Measurements from ENCODE around the gene FAM20C. TPM values are rescaled to one million over a fixed set of nuclear protein-coding genes. Genes with fewer than 3 reads are reported as not detected.
A peak's percentile ranks its signal among the peaks of the same experiment; 100 is the strongest.
"Not testable (repeated sequence)": the region's sequence is repeated elsewhere in the genome, so short reads cannot be mapped to it uniquely, and the experiment has no call there.

Gene FAM20C
- polyA plus RNA-seq, 5 donors, result 17.4 to 37.9 (median 22.2) TPM

DNA sequence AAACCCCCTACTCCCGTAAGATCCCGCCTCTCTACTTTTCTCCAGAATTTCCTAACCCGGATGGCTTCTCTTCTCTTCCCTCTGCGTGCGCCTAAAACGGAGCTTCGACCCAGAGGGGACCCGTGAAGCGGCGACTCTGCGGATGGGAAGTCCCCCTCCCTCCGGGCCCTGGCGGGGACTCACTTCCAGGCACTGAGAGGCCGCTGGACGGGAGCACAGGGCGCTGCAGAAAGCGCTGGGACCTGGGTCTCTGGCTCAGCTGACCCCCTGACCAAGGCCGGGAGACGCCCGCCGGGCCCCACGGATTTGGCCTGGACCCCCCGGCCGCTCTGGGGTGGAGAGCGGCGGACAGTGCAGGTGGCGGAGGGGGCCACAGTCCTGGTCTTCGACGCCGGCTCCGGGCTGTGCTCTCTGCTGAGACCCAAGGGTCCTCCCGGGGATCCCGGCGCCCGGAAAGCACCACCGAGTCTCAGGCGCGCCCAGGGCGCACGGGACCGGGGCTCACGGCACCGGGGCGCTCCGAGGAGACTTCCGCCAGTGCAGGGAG, 96.9 kb downstream of the FAM20C start:
- no peak for DNase-seq

DNA sequence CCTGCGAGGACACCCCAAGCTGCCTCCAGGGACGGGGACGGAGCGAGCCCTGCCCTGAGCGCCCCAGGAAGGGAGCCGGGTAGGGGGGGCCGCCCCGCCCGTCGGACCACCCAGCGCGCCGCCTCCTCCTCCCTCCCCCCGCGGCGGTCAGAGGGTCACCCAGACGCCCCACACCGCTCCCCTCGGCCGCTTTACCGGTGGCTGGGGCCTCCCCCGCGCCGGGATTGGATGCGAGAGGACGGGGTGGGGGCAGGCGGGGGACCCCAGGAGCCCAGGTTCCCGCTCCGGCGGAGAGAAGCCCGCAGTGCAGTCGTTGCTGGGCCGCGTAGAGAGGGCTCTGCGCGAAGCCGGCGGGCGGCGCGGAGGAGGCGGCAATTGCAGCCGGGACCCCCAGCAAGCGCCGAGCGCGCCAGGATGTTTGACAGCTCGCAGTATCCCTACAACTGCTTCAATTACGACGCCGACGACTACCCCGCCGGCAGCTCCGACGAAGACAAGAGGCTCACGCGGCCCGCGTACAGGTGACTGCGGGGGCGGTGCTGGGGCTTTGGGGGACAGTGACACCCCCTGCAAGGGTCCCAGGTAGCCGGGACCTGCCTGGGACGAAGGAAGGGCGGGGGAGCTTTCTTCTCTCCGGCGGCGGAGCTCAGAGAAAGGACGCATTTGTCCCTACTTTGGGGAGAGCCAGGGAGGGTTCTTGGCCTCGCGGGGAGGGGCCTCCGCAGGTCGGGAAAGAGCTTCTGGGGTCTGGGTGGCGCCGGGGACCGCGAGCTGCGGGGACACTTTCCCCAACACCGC, 97.6 kb downstream of the FAM20C start, which contains the start of gene FOXL3:
Gene FOXL3 (plus strand): TSS at position 415 of the 798 bp plus-strand sequence. CDS start 0 bp downstream, at position 415.
- no peak for DNase-seq

DNA sequence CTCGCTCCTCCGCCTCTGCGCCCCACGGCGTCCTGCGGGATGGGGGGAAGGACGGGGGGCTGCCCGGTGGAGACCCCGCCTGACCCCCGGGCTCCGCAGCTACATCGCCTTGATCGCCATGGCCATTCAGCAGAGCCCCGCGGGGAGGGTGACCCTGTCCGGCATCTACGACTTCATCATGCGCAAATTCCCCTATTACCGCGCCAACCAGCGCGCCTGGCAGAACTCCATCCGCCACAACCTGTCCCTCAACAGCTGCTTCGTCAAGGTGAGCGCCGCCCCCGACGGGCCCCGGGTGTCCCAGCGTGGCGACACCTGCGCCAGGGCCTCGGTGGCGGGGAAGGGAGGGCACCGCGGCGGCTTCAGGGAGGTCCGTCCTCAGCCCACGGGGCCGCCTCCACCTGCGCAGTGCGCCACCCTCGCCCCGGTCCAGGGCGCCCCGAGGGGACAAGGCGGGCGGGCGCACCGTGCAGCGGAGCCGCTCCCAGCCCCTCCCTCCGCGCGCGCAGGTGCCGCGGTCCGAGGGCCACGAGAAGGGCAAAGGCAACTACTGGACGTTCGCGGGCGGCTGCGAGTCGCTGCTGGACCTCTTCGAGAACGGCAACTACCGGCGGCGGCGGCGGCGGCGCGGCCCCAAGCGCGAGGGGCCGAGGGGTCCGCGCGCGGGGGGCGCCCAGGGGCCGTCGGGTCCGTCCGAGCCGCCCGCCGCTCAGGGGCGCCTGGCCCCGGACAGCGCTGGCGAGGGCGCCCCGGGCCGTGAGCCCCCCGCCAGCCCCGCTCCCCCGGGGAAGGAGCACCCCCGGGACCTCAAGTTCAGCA, 98.4 kb downstream of the FAM20C start:
- no peak for DNase-seq

DNA sequence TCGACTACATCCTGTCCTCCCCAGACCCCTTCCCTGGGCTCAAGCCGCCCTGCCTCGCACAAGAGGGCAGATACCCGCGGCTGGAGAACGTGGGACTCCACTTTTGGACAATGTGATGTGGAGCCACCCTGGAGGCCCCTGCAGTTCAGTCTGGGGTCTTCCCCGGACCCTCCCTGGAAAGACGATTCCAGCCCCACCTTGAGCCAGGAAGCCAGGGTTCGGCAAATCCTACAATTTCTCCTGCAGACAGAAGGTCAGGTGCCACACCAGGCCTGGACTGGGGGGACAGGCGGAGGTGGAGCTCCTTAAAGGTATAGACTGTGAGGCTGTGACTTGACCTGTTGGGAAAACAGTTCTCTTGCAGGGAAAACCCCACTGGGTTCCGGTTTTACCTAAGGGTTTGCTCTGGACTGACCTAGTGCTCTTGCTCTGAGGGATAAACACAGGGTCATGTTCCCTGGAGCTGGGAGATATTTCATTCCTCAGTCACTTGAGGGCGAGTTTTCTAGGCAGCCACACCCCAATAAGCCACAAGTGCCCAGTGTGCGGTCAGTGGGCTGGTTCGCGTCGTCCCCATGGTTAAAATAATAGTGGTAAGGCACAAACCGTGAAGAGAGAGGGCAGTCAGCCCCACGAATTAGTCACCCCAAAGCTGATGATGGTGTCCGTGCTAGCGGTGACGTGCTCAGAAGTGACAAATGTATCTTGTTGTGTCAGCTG, 99.2 kb downstream of the FAM20C start:
- no peak for DNase-seq

DNA sequence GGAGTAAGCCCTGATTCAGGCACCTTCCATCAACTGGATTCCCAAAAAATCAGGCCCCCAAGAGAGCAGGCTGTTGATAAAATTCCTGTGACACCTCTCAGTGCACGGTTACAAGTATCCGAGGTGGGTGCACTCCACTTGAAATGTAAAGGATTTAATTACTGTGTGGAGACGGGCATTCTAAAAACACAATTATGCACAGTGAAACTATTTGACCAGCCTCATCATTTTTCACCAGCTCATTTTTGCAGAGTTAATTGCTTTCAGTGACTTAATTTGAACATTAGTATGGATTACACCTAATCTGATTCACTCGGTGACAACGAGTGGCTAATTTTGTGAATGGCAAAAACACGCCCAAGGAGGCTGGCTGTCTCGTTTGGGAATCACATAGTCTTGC, 99.9 kb downstream of the FAM20C start:
- DNase-seq, result no peak

DNA sequence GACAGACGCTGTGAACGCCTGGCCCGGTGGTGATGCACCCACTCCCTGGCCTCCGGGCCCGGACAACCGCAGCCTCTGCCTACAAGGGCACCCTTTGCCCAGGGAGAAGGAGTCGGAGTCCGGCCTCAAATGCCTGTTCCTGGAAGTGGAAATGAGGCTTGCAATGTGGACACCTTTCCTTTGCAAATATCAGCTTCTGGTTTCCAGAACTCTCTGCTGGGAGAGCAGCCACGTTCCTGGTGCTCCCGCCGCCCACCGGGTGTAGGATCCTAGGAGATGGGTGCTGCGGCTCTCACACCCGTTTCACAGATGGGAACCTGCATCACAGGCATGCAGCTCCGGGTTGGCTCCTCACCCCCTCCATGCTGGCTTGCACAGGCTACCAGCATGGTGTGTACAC, 100.5 kb downstream of the FAM20C start:
- no peak for DNase-seq

DNA sequence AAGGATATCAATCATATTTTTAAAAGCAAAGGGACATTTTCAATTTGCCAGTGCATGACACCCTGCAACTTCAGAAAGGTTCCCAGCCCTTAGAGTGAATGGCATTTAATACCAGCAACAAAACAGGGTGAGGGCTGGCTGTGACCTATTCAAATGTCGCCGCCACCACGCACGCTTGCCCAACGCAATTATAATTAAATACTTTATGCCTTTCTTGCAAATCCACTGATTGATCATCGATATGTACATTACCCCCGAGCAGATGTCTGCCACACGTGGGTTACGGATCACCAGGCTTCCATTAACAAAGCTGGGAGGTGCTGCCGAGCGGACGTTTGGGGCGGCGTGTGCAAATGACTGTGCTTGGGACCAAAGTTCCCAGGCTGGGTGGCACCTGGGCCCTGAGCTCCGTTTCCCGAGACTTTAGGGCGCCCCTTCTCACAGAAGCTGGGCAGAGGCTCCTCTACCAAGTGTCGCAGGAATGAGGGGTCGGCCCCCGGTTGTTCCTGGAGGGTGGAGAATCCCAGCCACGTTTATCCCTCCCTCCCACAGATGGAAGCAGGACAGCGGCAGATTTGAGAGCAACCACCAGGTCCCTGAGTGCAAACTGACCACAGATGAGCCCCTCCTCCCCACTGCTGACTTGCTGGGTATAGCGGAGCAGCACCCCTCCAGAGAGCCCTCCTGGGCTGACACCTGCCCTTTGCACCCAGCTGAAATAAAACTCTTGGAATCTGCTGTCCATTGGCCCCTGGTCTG, 101.5 kb downstream of the FAM20C start:
- DNase-seq, result no peak

DNA sequence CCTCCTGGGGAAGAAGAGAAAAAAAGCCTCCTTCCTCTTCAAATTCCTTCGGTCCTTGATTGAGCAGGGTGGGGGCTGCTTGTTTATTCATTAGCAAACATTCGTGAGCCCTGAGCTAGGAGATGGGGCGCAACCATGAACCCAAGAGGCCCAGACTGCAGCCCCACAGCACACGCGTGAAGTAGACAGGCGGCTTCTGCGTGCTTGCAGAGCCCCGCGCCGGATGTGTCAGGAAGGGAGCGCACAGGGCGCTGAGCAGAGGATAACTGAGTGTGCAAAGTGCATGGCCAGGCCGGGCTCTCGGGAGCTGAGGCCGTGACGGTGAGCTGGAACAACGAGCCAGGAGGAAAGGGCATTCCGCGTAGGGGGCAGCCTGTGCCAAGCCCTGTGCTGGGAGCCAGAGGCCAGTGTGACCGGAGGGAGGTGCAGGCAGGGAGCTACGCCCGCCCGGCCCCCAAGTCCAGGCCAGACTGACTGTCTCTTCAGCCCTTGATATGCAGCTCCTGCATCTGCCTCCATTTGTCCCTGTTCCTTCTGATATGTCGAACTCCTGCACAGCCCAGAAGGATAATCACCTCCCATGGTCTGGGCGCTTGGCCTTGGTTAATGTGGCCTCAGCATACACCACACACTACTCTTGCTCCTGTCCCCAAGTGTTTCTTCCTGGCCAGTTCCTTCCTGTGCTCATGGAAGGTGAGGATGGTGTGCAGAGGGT, 102.2 kb downstream of the FAM20C start:
- DNase-seq, result no peak

DNA sequence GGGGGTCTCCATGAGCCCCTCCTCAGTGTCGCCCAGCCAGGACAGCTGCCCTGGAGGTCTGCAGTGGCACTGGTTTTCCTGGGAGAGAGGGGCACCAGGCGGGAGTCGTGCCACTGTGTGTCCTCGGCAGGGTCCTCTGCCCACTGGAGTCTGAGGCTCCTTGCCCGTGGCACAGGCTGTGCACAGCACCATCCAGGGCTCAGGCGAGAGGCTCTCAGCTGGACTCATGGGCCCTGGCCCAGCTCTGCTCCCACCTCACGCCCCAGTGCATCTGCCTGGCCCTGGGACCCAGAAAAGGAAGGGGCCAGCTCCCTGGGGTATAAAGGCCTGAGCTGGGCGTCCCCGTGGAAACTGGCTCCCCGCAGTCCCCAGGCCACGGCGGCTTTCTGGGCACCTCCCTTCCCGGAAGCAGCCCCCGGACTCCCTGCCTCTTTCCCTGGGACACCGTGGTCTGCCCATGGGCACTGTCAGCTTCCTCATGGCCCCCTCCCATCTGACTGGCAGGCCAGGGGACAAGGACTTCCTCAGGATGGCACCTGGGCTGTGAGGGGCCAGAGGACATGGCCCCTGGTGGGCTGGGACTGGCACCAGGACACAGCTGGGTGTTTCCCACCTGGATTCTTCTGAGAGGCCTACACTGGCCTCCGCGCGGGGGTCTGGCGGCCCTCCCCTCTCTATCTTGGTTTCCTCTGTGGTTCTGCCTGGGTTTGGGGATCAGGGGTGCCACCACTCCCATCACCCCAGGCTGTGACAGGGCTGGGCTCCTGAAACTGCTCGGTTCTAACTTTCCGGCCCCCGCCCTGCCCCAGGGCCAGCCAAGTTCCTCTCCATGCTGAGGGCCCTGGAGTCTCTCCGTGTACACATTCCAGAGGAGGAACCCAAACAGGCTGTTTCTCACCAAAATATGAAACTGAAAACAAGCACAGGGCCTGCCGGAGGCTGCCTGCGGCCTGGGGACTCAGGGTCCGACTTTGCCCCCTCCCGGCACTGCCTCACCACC, 103.1 kb downstream of the FAM20C start:
- peak in 1 of 2 donors; percentile 32 for DNase-seq

DNA sequence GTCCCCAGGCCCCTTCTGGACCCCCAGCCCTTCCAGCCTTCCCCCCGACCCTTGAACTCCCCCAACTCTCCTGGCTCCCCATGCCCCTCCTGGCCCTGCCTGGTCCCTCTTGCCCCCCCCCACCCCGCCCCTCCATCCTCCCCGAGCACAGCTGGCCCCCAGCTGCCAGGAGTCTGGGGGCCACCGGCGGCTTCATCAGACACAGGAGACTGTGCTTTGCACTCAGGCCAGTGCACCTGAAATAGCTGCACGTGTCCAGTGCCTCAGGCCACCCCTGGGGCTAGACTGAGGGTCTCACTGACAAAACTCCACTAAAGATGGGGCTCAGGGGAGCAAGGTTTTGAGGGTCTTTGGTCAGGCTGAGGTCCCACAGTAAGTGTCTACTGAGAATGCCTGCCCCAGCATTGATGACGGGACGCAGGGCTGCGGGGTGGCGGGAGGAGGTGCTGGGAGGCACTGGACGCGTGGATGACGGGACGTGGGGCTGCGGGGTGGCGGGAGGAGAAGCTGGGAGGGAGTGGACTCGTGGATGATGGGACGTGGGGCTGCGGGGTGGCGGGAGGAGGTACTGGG, 104.1 kb downstream of the FAM20C start:
- no peak for DNase-seq

DNA sequence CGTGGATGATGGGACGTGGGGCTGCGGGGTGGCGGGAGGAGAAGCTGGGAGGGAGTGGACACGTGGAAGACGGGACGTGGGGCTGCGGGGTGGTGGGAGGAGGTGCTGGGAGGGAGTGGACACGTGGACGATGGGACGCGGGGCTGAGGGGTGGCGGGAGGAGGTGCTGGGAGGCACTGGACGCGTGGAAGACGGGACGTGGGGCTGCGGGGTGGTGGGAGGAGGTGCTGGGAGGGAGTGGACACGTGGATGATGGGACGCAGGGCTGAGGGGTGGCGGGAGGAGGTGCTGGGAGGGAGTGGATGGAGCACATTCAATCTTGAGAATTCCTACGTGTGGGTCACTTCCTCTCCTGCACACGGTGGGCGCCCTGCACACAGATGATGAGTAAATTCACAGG, 104.8 kb downstream of the FAM20C start:
- not testable (repeated sequence) for DNase-seq

DNA sequence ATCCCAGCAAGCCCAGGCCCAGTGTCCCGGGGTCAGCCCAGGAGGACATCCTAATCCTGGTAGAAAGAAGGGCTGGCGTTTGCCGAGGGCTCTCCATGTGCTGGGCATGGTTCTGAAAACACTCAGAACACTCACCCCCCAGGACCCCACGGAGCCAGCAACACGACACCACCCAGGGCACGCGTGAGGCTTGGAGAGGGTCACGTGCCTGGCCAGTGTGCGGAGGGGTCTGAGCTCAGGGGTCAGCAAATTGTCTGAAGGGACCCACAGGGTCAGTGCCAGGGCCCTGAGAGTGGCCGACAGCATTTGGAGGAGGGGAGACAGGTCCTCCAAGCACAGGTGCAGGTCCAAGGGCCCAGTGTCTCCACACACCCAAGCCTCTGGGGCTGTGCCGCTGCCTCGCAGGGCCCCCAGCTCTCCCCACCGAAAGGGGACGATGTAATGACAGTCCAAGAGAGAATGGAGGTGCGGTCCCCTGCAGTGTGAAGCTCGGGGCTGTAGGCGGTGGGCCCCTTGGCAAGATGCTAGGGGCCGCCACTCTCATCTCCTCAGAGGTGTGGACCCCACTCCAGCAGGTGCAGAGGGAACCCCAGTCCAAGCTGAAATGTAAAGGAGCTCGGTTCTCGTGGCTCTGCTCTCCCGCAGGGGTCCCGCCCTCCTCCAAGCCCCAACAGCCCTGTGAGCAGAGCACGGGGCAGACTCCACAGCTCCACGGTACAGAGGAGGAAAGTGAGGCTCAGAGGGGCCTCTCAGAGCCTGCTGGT, 105.4 kb downstream of the FAM20C start:
- no peak for DNase-seq

DNA sequence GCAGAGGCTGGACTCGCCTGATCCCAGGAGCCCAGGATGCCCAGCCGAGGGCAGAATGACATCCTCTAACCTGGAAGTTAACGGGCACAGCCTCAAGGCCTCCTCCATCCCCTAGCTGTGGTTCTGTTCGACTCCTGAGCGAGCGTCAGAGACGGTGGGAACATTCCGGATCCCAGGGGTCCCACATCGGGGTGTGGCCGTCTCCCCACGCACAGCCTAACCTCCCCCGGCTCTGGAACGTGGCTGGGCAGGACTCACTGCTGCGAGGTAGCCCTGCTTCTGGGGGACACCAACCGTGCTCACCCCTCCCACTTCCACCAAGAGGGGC, 106.0 kb downstream of the FAM20C start:
- DNase-seq, result no peak

DNA sequence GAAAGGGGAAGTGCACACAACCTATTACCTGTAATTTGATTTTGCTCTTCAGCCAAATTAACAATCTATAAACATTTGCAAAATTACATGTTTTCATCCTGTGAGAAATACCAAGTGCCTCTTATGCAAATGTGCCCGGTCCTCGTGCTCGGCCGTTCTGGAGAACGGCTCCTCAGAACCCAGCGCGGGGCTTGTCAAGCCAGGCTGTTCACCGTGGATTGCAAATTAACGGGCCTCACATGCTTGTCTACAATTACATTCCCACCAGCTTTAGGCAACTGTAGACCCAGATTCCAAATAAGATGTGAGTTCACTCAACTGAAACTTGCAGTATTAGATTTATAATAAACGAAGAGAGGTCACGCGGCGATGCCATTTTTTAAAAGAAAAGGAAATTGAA, 106.4 kb downstream of the FAM20C start:
- no peak for DNase-seq

DNA sequence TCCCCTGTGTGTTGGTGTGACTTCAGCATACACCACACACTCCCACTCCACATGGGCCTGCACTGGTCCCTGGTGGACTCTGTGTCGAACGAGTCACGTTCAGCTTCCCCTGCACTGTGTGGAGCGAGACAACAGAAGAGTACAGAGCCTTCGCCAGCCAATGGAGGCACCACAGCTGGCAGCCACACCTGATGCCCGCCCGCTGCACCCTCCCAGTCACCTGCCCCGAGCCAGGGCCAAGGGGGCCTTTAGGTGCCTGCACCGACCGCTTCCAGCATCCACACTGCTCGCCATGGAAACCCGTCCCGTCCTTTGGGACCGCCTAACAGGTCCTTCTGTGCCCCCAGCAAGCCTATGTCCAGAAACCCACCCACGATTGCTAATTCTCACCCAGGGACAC, 106.8 kb downstream of the FAM20C start:
- DNase-seq, result no peak

DNA sequence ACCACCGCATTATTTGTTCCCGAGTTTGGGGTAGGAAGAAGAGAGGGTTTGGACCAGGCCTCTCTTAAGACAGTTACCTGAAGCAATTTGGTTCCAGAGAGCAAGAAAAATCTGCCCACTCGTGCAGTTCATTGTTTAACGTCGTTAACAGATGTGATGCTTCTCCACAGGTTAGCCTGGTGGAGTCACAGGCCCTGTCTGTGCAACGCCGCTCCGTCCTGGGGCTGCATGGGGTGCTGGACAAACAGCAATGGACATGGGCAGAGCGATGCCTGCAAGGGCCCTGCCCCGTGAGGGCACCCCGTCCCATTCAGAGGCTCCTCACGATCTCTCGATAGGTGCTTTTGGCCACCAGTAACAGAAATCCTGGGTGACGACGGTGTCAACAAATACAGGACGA, 107.3 kb downstream of the FAM20C start:
- no peak for DNase-seq

DNA sequence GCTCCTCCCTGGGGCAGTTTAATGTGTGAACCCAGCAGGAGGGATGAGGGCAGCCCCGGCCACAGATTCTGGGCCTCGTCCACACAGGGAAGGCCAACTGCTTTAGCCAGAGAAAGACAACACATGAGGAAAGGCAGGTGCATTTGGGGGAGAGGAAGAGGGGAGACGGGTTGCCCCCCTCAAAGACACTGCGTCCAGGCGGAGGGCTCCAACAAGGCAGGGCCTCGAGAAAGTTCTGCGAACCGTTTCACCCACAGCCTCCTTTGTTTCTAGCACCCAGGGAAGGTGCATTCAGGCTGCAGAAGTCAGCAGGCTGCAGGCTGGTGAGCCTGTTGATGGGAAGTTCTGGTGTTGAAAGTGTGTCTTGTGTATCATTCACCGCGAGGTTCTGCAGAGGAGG, 107.7 kb downstream of the FAM20C start:
- no peak for DNase-seq
